GM23338 (cell line): Measurements from ENCODE around the gene APOD. TPM values are rescaled to one million over a fixed set of nuclear protein-coding genes. Genes with fewer than 3 reads are reported as not detected.
A peak's percentile ranks its signal among the peaks of the same experiment; 100 is the strongest.

ENCODE experiments used
- ATAC-seq: fragments of 200-7000 bp; cut with Tn5 transposase; 3 replicates; pipeline ENCODE4 v1.9.1; 2020
- DNase-seq: peaks from one replicate; pipeline ENCODE4 v3.0.0-alpha.2; 2015; ENCODE audit warnings: low spot score
- H2AFZ ChIP-seq: fragments of 200-600 bp; sonication (generic); 2 replicates; pipeline ENCODE4 v1.8.0; 2016; ENCODE audit warnings: antibody characterized with exemption, mild to moderate bottlenecking, moderate library complexity
- H3F3A ChIP-seq: fragments of 200-600 bp; sonication (generic); replicated peaks from 2 replicates; pipeline ENCODE4 v1.8.0; 2017; ENCODE audit warnings: antibody characterized with exemption, mixed run types, low read depth
- H3K27ac ChIP-seq: fragments of 200-600 bp; sonication (generic); 2 replicates; pipeline ENCODE4 v1.6.1; 2016; ENCODE audit warnings: low read depth
- H3K27me3 ChIP-seq: fragments of 200-600 bp; sonication (generic); 2 replicates; pipeline ENCODE4 v1.8.0; 2016; ENCODE audit warnings: mild to moderate bottlenecking, mixed run types, moderate library complexity; ENCODE audit not compliant: insufficient read depth
- H3K36me3 ChIP-seq: fragments of 200-600 bp; sonication (generic); 2 replicates; pipeline ENCODE4 v1.8.0; 2016; ENCODE audit warnings: mild to moderate bottlenecking; ENCODE audit not compliant: insufficient read depth
- H3K4me1 ChIP-seq: fragments of 200-600 bp; sonication (generic); 2 replicates; pipeline ENCODE4 v1.8.0; 2016; ENCODE audit warnings: mild to moderate bottlenecking, moderate library complexity; ENCODE audit not compliant: insufficient read depth
- H3K4me2 ChIP-seq: fragments of 200-600 bp; sonication (generic); 2 replicates; pipeline ENCODE4 v1.7.1; 2017; ENCODE audit warnings: mixed run types
- H3K4me3 ChIP-seq: fragments of 200-600 bp; sonication (generic); 2 replicates; pipeline ENCODE4 v1.6.1; 2016; ENCODE audit warnings: mixed run types
- H3K79me2 ChIP-seq: fragments of 200-600 bp; sonication (generic); replicated peaks from 2 replicates; pipeline ENCODE4 v1.8.0; 2017; ENCODE audit warnings: mild to moderate bottlenecking; ENCODE audit not compliant: insufficient read depth
- H3K9me2 ChIP-seq: fragments of 200-600 bp; sonication (generic); 2 replicates; pipeline ENCODE4 v1.8.0; 2017; ENCODE audit not compliant: insufficient read depth
- H4K20me1 ChIP-seq: fragments of 200-600 bp; sonication (generic); replicated peaks from 2 replicates; pipeline ENCODE4 v1.8.0; 2017; ENCODE audit warnings: mild to moderate bottlenecking; ENCODE audit not compliant: insufficient read depth
- H3K27ac Mint-ChIP-seq: 2 replicates; pipeline ENCODE4 v1.8.0; 2020; ENCODE audit warnings: inconsistent platforms, mild to moderate bottlenecking, moderate library complexity, mixed read lengths
- H3K27me3 Mint-ChIP-seq: 3 replicates; pipeline ENCODE4 v1.8.0; 2022; ENCODE audit warnings: low read depth, mild to moderate bottlenecking, moderate library complexity, mixed read lengths, inconsistent platforms; ENCODE audit not compliant: insufficient read depth, poor library complexity
- H3K36me3 Mint-ChIP-seq: 3 replicates; pipeline ENCODE4 v1.8.0; 2021; ENCODE audit warnings: low read depth, mild to moderate bottlenecking, inconsistent platforms, moderate library complexity, mixed read lengths
- H3K4me1 Mint-ChIP-seq: 3 replicates; pipeline ENCODE4 v1.8.0; 2020; ENCODE audit warnings: mild to moderate bottlenecking, inconsistent platforms, mixed read lengths
- H3K4me3 Mint-ChIP-seq: 3 replicates; pipeline ENCODE4 v1.8.0; 2021; ENCODE audit warnings: moderate library complexity, mild to moderate bottlenecking, inconsistent platforms, mixed read lengths
- H3K9me3 Mint-ChIP-seq: 3 replicates; pipeline ENCODE4 v1.8.0; 2020; ENCODE audit warnings: moderate library complexity, mild to moderate bottlenecking, inconsistent platforms, mixed read lengths
- CTCF ChIP-seq, 2 experiments: fragments of 200-600 bp in 1 of 2; sonication (generic) in 1 of 2; conservative IDR thresholded peaks; 2 replicates each; pipeline versions ENCODE4 v1.5.1 to v1.6.1; 2016 to 2017; ENCODE audit warnings: antibody characterized with exemption in 2 of 2, low read depth in 2 of 2, mild to moderate bottlenecking in 2 of 2, moderate library complexity in 1 of 2
- ETS1 ChIP-seq: IDR thresholded peaks from 2 replicates; pipeline ENCODE4 v1.6.1; 2016; ENCODE audit warnings: antibody characterized with exemption
- NANOG ChIP-seq: IDR thresholded peaks from 2 replicates; pipeline ENCODE4 v1.6.1; 2016; ENCODE audit warnings: antibody characterized with exemption, borderline replicate concordance
- STAT1 ChIP-seq: IDR thresholded peaks from one replicate; pipeline ENCODE4 v1.6.1; 2016; ENCODE audit warnings: antibody characterized with exemption; ENCODE audit not compliant: unreplicated experiment
- ZNF114 ChIP-seq: fragments of 250-450 bp; sonication (Bioruptor Pico); IDR thresholded peaks from 2 replicates; pipeline ENCODE4 v1.5.0; 2020; ENCODE audit warnings: mild to moderate bottlenecking, moderate library complexity
- ZNF462 ChIP-seq: fragments of 250-450 bp; sonication (Bioruptor Pico); IDR thresholded peaks from 2 replicates; pipeline ENCODE4 v1.5.0; 2020; ENCODE audit warnings: mild to moderate bottlenecking, moderate library complexity
- polyA plus RNA-seq: library from polyadenylated mRNA; unstranded; fragments of >200 nt; fragmentation: Nextera tagmentation; extraction: Ambion mirVana; gene quantifications from 2 replicates; pipeline ENCODE4 v1.2.1, GENCODE V29; 2016
- total RNA-seq: library from RNA; depleted of rRNA; stranded (reverse); fragments of >200 nt; shearing (Covaris generic); gene quantifications from 2 replicates; pipeline ENCODE4 v1.2.3, GENCODE V29; 2014

APOD gene
- total and polyA plus RNA-seq, 2 experiments from 2014 or later: not detected

- DNase-seq (peak; percentile 75), ATAC-seq (peak; percentile 99)
- no peaks in the 10 kb centered on the region for H4K20me1 ChIP-seq
- no peaks in the 10 kb centered on the region for H3K27me3 ChIP-seq
- TF ChIP-seq ETS1: peak; percentile 26; the same call in 1 of the 2 replicates
- no peak for TF ChIP-seq STAT1
- peak; percentile 34 to 47 for TF ChIP-seq CTCF (conservative IDR thresholded peaks at IDR 0.05; ENCODE audit: low read depth in 2 of 2)
- Mint-ChIP-seq H3K4me1 (peaks cover 3% of the 10 kb centered on the region; the same call in 2 of the 3 replicates), H3K36me3 (no peaks in the 10 kb centered on the region), H3K9me3 (no peaks in the 10 kb centered on the region), H3K27me3 (peaks cover 8% of the 10 kb centered on the region), H3K4me3 (no peak overlapping the region), H3K27ac (no peak overlapping the region)
- no peaks in the 10 kb centered on the region for H3F3A ChIP-seq
- H3K4me1 ChIP-seq: no peaks in the 10 kb centered on the region
- H3K79me2 ChIP-seq: no peaks in the 10 kb centered on the region
- no peak overlapping the region for H3K27ac ChIP-seq
- no peak overlapping the region for H3K4me2 ChIP-seq
- no peak overlapping the region; the same call in 1 of the 2 replicates for H2AFZ ChIP-seq
- H3K4me3 ChIP-seq: no peak overlapping the region
- no peaks in the 10 kb centered on the region for H3K9me2 ChIP-seq
- H3K36me3 ChIP-seq: no peaks in the 10 kb centered on the region
Measured at GRCh38 chr3:195582947-195583346, 793 bp downstream of the APOD start.

GRCh38 chr3:195580744-195581443 lies 2.8 kb downstream of the APOD start:
- peaks cover 7% of the 10 kb centered on the region for H3K27me3 Mint-ChIP-seq
- no peak overlapping the region for H3K4me2 ChIP-seq
- H3K36me3 Mint-ChIP-seq: no peaks in the 10 kb centered on the region
- H4K20me1 ChIP-seq: no peaks in the 10 kb centered on the region
- H3K4me1 Mint-ChIP-seq: peaks cover 3% of the 10 kb centered on the region; the same call in 2 of the 3 replicates
- H2AFZ ChIP-seq: no peak overlapping the region
- no peaks in the 10 kb centered on the region for H3K36me3 ChIP-seq
- no peak overlapping the region for H3K27ac ChIP-seq
- H3K27me3 ChIP-seq: no peaks in the 10 kb centered on the region
- no peaks in the 10 kb centered on the region for H3K79me2 ChIP-seq
- no peaks in the 10 kb centered on the region for H3K9me3 Mint-ChIP-seq
- H3K27ac Mint-ChIP-seq: no peak overlapping the region
- no peaks in the 10 kb centered on the region for H3F3A ChIP-seq
- no peaks in the 10 kb centered on the region for H3K9me2 ChIP-seq
- DNase-seq (no peak), ATAC-seq (no peak)
- H3K4me1 ChIP-seq: no peaks in the 10 kb centered on the region
- no peak overlapping the region for H3K4me3 Mint-ChIP-seq
- no peak overlapping the region for H3K4me3 ChIP-seq
- TF ChIP-seq ZNF114 (CRISPR knock-in tag) (no peak), ZNF462 (CRISPR knock-in tag) (no peak), CTCF (conservative IDR thresholded peaks at IDR 0.05; ENCODE audit: low read depth in 2 of 2) (no peak), ETS1 (no peak), NANOG (no peak)
